Measurements from ENCODE around the gene ANK3.
A peak's percentile ranks its signal among the peaks of the same experiment; 100 is the strongest.

ANK3 gene

DNA sequence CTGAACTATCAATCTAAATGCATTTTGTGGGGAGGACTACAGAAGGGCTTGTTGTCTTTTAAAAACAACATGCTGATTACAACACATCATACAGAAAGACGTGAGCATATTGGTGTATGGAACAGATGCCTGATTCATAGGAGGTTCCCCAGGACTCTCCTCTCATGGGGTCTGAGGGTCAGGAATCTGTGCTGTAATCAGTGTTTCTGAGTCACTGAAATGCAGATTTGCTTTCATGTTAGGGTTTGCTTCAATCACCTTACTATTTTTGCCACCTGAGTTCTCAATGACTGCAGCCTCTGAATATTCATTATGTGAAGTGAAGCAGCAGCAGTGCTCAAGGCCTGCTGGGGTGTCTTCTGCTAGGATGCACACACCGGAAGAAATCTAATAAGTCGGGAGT lies 550 bp upstream of the ANK3 start:
- H3K27me3 ChIP-seq (ENCODE audit: control insufficient read depth in 1 of 2, insufficient read depth in 1 of 2, low read length in 2 of 2) = no peaks in the 10 kb centered on the region
- H3K36me3 ChIP-seq (ENCODE audit: control insufficient read depth in 1 of 2, insufficient read depth in 2 of 2, low read depth in 1 of 2, low read length in 2 of 2) = no peaks in the 10 kb centered on the region
- WGBS = 67% methylated on average over 3 of the region's 3 CpGs
- no peak overlapping the region for H2BK12ac ChIP-seq (ENCODE audit: low read length in 2 of 2)
- DNase-seq = peak; percentile 45
- no peak overlapping the region for H2BK120ac ChIP-seq (ENCODE audit: low read depth, low read length)
- no peak overlapping the region for H3K27ac ChIP-seq (ENCODE audit: low read length, poor library complexity, severe bottlenecking)
- no peak overlapping the region for H3K18ac ChIP-seq (ENCODE audit: low read depth in 1 of 2, low read length in 2 of 2)
- H3K23ac ChIP-seq (ENCODE audit: low read length in 2 of 2) = no peak overlapping the region
- H2BK15ac ChIP-seq (ENCODE audit: low read depth, poor library complexity, severe bottlenecking) = no peak overlapping the region
- no peak overlapping the region for H2AFZ ChIP-seq (ENCODE audit: low read depth, low read length)
- H4K8ac ChIP-seq (ENCODE audit: low read length) = no peak overlapping the region
- no peak overlapping the region for H3K14ac ChIP-seq (ENCODE audit: low read length in 2 of 2)
- no peak overlapping the region for H4K91ac ChIP-seq (ENCODE audit: low read length)
- H3K9ac ChIP-seq (ENCODE audit: low read length) = no peak overlapping the region
- no peak overlapping the region for H3K4ac ChIP-seq (ENCODE audit: low read depth in 1 of 2, low read length in 2 of 2)
- no peak overlapping the region for H3K4me2 ChIP-seq (ENCODE audit: low read length, poor library complexity, severe bottlenecking)
- H3K79me1 ChIP-seq (replicated peaks; ENCODE audit: low read length, poor library complexity, severe bottlenecking) = peaks cover 3% of the 10 kb centered on the region
- peaks cover 4% of the 10 kb centered on the region for H3K4me1 ChIP-seq (ENCODE audit: control insufficient read depth, insufficient read depth, low read depth, low read length)
- no peaks in the 10 kb centered on the region for H3K9me3 ChIP-seq (ENCODE audit: control insufficient read depth, low read length)
- H3K4me3 ChIP-seq (ENCODE audit: insufficient read depth in 1 of 2, low read depth in 1 of 2, low read length in 2 of 2) = no peak overlapping the region
- no peak overlapping the region for H2BK5ac ChIP-seq (ENCODE audit: low read depth, low read length, poor library complexity, severe bottlenecking)
- H2AK5ac ChIP-seq (ENCODE audit: low read length, severe bottlenecking) = no peak overlapping the region

DNA sequence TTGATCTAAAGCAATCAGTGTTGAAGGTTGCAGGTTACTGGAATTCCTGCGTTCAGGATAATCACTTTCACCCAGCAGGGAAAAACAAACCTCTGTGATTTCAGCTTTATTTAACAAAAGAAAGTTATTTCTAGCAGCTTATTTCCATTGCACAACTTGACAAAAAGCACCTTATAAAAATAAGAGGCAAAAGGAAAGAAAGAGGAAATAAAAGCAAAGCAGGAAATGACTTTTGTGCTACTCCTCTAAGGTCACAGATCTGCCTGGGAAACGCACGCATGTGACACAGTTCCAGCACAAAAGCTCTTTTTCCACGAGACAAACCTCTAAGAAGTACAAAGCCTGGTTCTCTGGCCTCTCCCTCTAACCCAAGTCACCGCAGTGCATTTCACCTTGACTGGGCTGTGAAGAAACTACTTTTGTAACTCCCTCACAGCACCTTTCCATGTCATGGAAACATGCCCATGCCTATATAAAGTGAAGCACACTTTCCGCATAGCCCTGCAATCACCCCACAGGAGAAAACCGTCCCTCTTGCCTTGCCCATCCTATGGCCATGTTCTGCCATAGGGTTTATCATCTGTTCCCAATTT lies 870 bp downstream of the ANK3 start:
- H3K36me3 ChIP-seq (ENCODE audit: control insufficient read depth in 1 of 2, insufficient read depth in 2 of 2, low read depth in 1 of 2, low read length in 2 of 2) = no peaks in the 10 kb centered on the region
- H2BK120ac ChIP-seq (ENCODE audit: low read depth, low read length) = no peak overlapping the region
- H2BK15ac ChIP-seq (ENCODE audit: low read depth, poor library complexity, severe bottlenecking) = no peak overlapping the region
- no peaks in the 10 kb centered on the region for H3K9me3 ChIP-seq (ENCODE audit: control insufficient read depth, low read length)
- H2BK12ac ChIP-seq (ENCODE audit: low read length in 2 of 2) = peak overlapping the region; percentile 6 to 40
- no peak for DNase-seq
- H3K4me1 ChIP-seq (ENCODE audit: control insufficient read depth, insufficient read depth, low read depth, low read length) = peaks cover 4% of the 10 kb centered on the region
- no peak overlapping the region for H2BK5ac ChIP-seq (ENCODE audit: low read depth, low read length, poor library complexity, severe bottlenecking)
- H3K9ac ChIP-seq (ENCODE audit: low read length) = no peak overlapping the region
- H3K27me3 ChIP-seq (ENCODE audit: control insufficient read depth in 1 of 2, insufficient read depth in 1 of 2, low read length in 2 of 2) = no peaks in the 10 kb centered on the region
- no peak overlapping the region for H2AFZ ChIP-seq (ENCODE audit: low read depth, low read length)
- no peak overlapping the region for H4K91ac ChIP-seq (ENCODE audit: low read length)
- H3K4me2 ChIP-seq (ENCODE audit: low read length, poor library complexity, severe bottlenecking) = no peak overlapping the region
- H3K27ac ChIP-seq (ENCODE audit: low read length, poor library complexity, severe bottlenecking) = no peak overlapping the region
- H4K8ac ChIP-seq (ENCODE audit: low read length) = no peak overlapping the region
- no peak overlapping the region for H3K23ac ChIP-seq (ENCODE audit: low read length in 2 of 2)
- 61% methylated on average over 7 of the region's 7 CpGs for WGBS
- no peak overlapping the region for H3K4me3 ChIP-seq (ENCODE audit: insufficient read depth in 1 of 2, low read depth in 1 of 2, low read length in 2 of 2)
- H3K4ac ChIP-seq (ENCODE audit: low read depth in 1 of 2, low read length in 2 of 2) = no peak overlapping the region
- peaks cover 3% of the 10 kb centered on the region for H3K79me1 ChIP-seq (replicated peaks; ENCODE audit: low read length, poor library complexity, severe bottlenecking)
- no peak overlapping the region for H3K18ac ChIP-seq (ENCODE audit: low read depth in 1 of 2, low read length in 2 of 2)
- no peak overlapping the region for H2AK5ac ChIP-seq (ENCODE audit: low read length, severe bottlenecking)
- no peak overlapping the region for H3K14ac ChIP-seq (ENCODE audit: low read length in 2 of 2)

DNA sequence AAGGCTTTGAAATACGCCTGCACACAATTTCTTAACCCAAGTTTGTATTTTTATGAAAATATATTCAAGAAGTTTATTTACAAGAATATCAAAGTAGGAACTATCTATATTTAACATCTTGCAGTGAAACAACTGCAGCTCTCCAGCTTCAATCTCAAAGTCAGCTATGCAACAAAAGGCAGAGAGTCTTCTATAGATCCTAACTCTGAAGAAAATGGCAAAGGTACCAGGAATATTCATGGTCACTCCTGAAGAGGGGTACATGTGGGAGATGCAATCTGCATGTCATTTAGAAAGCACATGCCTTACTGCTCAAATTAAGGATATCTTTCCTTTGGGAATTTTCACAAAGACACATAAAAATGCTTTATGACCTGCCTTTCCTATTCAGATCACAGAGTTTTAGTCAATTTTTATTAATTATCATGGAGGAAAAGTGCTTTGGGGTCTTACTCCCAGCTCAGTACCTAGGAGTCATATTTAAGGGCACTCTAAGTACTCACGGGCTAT lies 1.5 kb downstream of the ANK3 start:
- H3K14ac ChIP-seq (ENCODE audit: low read length in 2 of 2) = no peak overlapping the region
- H3K23ac ChIP-seq (ENCODE audit: low read length in 2 of 2) = no peak overlapping the region
- no peaks in the 10 kb centered on the region for H3K9me3 ChIP-seq (ENCODE audit: control insufficient read depth, low read length)
- H3K4me1 ChIP-seq (ENCODE audit: control insufficient read depth, insufficient read depth, low read depth, low read length) = peaks cover 4% of the 10 kb centered on the region
- no peak overlapping the region for H3K4me2 ChIP-seq (ENCODE audit: low read length, poor library complexity, severe bottlenecking)
- DNase-seq = no peak
- H2BK5ac ChIP-seq (ENCODE audit: low read depth, low read length, poor library complexity, severe bottlenecking) = no peak overlapping the region
- H2AFZ ChIP-seq (ENCODE audit: low read depth, low read length) = no peak overlapping the region
- H4K8ac ChIP-seq (ENCODE audit: low read length) = no peak overlapping the region
- no peaks in the 10 kb centered on the region for H3K27me3 ChIP-seq (ENCODE audit: control insufficient read depth in 1 of 2, insufficient read depth in 1 of 2, low read length in 2 of 2)
- no peak overlapping the region for H3K18ac ChIP-seq (ENCODE audit: low read depth in 1 of 2, low read length in 2 of 2)
- H3K4me3 ChIP-seq (ENCODE audit: insufficient read depth in 1 of 2, low read depth in 1 of 2, low read length in 2 of 2) = no peak overlapping the region
- H2BK120ac ChIP-seq (ENCODE audit: low read depth, low read length) = no peak overlapping the region
- peaks cover 5% of the 10 kb centered on the region for H3K79me1 ChIP-seq (replicated peaks; ENCODE audit: low read length, poor library complexity, severe bottlenecking)
- WGBS = 80% methylated on average over 1 of the region's 2 CpGs
- H2BK15ac ChIP-seq (ENCODE audit: low read depth, poor library complexity, severe bottlenecking) = no peak overlapping the region
- no peak overlapping the region for H3K27ac ChIP-seq (ENCODE audit: low read length, poor library complexity, severe bottlenecking)
- H4K91ac ChIP-seq (ENCODE audit: low read length) = no peak overlapping the region
- no peaks in the 10 kb centered on the region for H3K36me3 ChIP-seq (ENCODE audit: control insufficient read depth in 1 of 2, insufficient read depth in 2 of 2, low read depth in 1 of 2, low read length in 2 of 2)
- no peak overlapping the region for H3K4ac ChIP-seq (ENCODE audit: low read depth in 1 of 2, low read length in 2 of 2)
- H2BK12ac ChIP-seq (ENCODE audit: low read length in 2 of 2) = no peak overlapping the region
- H2AK5ac ChIP-seq (ENCODE audit: low read length, severe bottlenecking) = no peak overlapping the region
- no peak overlapping the region for H3K9ac ChIP-seq (ENCODE audit: low read length)

DNA sequence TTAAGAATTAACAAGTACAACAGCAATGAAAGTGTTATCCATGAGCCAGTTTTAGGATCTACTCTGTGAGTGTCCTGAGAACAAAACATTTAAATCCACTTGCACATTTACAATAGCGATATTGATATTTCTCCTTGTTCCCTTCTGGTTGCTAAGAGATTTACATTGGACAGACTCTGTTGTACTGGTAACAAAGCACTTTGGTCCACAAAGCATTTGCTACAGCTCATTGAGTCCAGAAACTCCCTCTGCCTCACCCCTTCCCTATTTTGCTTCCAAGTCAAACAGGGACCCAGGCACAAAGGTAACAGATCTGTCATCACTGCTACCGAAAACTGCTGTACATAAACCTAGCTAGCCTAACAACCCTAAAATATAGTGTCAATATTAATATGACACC lies 2.1 kb downstream of the ANK3 start:
- Histone ChIP-seq H2BK12ac (ENCODE audit: low read length in 2 of 2) (no peak overlapping the region), H3K27ac (ENCODE audit: low read length, poor library complexity, severe bottlenecking) (no peak overlapping the region), H3K79me1 (replicated peaks; ENCODE audit: low read length, poor library complexity, severe bottlenecking) (peaks cover 5% of the 10 kb centered on the region), H3K9ac (ENCODE audit: low read length) (no peak overlapping the region), H2BK120ac (ENCODE audit: low read depth, low read length) (no peak overlapping the region), H2AK5ac (ENCODE audit: low read length, severe bottlenecking) (no peak overlapping the region), H3K36me3 (ENCODE audit: control insufficient read depth in 1 of 2, insufficient read depth in 2 of 2, low read depth in 1 of 2, low read length in 2 of 2) (no peaks in the 10 kb centered on the region), H2AFZ (ENCODE audit: low read depth, low read length) (no peak overlapping the region), H3K4me2 (ENCODE audit: low read length, poor library complexity, severe bottlenecking) (no peak overlapping the region), H4K91ac (ENCODE audit: low read length) (no peak overlapping the region), H2BK15ac (ENCODE audit: low read depth, poor library complexity, severe bottlenecking) (no peak overlapping the region), H3K23ac (ENCODE audit: low read length in 2 of 2) (no peak overlapping the region), H3K9me3 (ENCODE audit: control insufficient read depth, low read length) (no peaks in the 10 kb centered on the region), H3K4ac (ENCODE audit: low read depth in 1 of 2, low read length in 2 of 2) (no peak overlapping the region), H2BK5ac (ENCODE audit: low read depth, low read length, poor library complexity, severe bottlenecking) (no peak overlapping the region), H3K4me3 (ENCODE audit: insufficient read depth in 1 of 2, low read depth in 1 of 2, low read length in 2 of 2) (no peak overlapping the region), H3K27me3 (ENCODE audit: control insufficient read depth in 1 of 2, insufficient read depth in 1 of 2, low read length in 2 of 2) (no peaks in the 10 kb centered on the region), H3K14ac (ENCODE audit: low read length in 2 of 2) (no peak overlapping the region), H3K4me1 (ENCODE audit: control insufficient read depth, insufficient read depth, low read depth, low read length) (peaks cover 4% of the 10 kb centered on the region), H4K8ac (ENCODE audit: low read length) (no peak overlapping the region), H3K18ac (ENCODE audit: low read depth in 1 of 2, low read length in 2 of 2) (no peak overlapping the region)
- 100% methylated on average over 2 of the region's 2 CpGs for WGBS
- no peak for DNase-seq

Measured in mesenchymal stem cell (in vitro differentiated cells and primary cell).